Activated effector memory CD4-positive, alpha-beta T cell treated with Interleukin-2 at 50 U/mL for 16 hours (primary cell): ENCODE data around the gene PLA2G2F.
"Not testable (repeated sequence)": the region's sequence is repeated elsewhere in the genome, so short reads cannot be mapped to it uniquely, and the experiment has no call there.

ENCODE experiments used
- DNase-seq: peaks from one replicate; pipeline ENCODE4 v3.0.0-alpha.2; 2020

The PLA2G2F gene

DNA sequence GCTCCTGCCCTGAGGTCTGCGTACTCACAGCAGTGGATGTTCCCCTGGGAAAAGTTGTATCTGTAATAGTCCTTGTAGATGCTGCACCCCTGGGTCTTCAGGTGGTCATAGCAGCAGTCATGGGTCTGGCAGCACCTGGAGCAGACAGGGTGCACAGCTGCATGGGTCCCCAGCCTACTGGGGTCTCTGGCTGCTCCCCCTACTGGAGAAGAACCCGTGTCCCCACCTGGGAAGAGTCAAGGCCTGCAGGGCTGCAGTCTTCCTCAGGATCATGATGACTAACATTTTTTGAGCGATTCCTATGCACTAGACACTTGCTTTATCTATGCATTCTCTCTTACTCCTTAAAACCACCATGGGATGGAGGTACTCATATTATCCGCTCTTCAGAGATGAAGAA lies 23.6 kb upstream of the PLA2G2F start:
- no peak for DNase-seq

DNA sequence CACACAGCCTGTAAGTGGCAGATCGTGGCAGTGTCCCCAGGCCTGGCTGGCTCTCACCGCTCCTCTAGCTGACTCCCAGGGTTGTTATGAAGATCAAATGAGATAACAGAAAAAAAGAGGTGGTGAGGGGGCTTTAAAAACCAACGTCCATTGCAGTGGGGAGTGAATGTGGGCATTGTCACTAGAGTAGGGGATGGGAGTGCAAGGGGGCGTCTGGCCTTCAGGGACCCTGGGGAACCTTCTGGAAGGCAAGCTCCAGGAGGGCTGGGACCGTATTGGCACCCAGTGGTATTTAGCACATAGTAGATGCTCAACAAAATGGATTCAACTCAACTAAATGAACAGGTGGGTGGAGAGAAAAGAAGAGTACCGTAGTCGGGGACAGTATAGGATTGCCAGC lies 23.2 kb upstream of the PLA2G2F start:
- DNase-seq, result no peak

DNA sequence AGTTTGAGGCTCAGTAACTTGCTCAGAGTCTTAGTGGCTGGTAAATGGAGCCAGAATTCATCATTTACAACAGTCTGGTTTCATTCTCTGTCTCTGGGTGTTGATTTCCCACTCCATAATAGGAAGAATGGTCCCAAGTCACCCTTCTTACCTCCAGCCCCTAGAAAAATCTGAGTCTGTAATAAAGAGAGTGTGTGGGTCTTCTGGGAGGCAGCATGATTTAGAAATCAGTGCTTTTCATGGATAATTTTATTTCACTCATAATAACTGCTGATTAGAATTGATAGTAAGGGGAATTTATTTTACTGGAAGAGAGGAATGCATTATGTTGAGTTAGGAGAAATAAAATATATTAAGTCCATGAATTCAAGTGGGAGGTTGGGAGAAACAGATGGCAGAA lies 21.9 kb upstream of the PLA2G2F start:
- DNase-seq, result no peak

DNA sequence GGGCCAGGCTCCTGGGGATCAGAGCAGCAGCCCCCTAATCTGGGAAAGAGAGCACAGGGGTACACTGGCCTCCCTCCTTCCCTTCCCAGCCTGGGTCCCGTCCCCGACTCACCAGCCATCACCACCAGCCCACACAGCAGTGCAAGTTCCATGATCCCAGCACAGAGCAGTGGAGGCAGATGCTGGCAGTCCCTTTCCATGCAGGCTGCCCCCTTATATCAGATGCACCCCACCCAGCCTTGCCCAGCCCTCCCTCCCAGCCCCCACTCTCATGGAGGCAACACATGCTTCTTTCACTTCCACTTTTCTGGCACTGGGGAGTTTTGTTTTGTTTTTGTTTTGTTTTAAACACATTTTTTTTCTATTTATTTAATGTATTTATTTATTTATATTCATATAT lies 19.8 kb upstream of the PLA2G2F start, which contains the start of gene PLA2G2D:
PLA2G2D (minus strand) TSS at position 190 of the 400 bp plus-strand sequence; CDS start at position 152, 38 bp downstream.
- no peak for DNase-seq

DNA sequence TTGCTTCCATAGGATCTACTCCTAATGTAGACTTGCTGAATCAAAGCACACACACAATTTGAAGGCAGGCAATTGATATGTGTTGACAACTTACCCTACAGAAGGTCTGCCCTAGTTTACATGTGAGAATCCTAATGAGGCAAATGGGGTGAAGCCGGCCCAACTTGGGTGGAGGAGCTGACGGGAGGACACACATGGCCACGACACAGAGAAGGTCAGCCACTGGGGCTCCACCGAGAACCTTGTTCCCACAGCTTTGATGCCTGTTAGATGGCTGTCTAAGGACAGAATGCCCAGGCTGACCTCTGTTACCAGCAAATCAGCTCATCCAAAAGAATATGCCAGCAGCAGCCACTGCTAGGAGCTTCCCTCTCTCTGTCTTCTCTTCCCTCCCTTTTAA lies 18.3 kb upstream of the PLA2G2F start:
- no peak for DNase-seq

DNA sequence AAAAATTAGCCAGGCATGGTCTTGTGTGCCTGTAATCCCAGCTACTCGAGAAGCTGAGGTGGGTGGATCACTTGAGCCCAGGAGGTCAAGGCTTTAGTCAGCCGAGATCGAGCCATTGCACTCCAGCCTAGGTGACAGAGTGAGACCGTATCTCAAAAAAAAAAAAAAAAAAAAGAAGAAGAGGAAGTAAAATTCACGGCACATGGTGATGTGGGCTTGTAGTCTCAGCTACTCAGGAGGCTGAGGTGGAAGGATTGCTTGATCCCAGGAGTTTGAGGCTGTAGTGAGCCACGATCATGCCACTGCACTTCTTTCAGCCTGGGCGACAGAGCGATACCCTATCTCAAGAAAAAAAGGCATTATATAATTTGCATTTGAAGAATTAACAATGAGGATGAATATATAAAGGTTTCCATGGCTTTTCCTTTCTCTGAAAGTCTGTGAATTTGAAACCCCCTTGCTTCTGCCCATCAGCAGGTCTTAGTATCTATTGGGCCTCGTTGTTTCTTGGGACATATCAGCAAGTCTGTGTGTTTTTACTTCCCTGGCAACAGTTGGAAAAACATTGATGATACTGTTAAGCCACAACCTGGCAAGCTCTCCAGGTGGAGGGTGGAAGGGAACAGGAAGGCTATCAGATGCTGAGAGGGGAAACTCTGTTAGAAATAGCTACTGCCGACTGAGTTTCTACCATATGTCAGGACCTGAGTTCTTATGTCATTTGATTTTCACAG lies 15.2 kb upstream of the PLA2G2F start:
- no peak for DNase-seq

DNA sequence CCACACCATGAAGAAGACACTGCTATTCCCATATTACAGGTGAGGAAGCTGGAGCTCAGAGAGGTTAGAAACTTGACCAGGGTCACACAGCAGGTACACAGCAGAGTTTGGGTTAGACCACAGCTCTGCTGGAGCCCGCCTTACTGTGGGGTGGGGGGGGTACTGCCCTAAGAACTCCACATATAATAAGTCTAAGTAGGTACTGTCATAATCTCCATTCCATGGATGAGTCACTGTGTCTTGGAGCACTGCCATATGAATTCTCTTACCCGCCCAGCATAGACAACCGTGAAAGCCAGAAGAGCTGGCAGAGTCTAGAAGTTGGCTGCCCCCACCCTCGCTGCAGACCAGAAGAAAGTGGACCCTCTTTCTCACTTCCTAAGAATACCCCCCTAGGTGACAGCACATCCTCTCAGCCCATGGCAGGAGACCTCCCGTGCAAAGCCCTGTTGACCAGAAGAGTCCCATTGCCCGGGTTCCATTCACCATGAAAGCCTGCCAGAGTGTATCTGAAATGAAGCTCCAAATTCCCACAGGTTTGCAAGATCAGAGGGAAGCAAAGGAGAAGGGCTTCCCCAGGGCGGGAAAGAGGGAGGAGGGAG lies 14.6 kb upstream of the PLA2G2F start:
- DNase-seq, result no peak

DNA sequence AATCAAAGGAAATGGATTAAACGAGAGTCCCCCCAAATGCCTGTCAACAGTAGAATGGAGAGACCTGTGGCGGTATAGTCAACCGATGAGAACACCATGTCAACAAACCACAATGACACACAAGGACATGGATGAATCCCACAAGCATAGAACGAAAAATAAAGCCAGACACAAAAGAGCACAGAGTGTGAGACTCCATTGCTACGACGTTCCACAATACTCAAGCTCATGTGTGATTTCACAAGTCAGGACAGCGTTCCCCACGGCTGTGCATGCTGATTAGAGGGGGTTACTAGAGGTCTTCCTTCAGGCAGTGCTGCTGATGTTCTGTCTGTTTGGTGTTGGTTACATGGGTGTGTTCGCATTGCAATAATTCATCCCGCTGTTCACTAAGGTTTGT lies 14.0 kb upstream of the PLA2G2F start:
- no peak for DNase-seq

DNA sequence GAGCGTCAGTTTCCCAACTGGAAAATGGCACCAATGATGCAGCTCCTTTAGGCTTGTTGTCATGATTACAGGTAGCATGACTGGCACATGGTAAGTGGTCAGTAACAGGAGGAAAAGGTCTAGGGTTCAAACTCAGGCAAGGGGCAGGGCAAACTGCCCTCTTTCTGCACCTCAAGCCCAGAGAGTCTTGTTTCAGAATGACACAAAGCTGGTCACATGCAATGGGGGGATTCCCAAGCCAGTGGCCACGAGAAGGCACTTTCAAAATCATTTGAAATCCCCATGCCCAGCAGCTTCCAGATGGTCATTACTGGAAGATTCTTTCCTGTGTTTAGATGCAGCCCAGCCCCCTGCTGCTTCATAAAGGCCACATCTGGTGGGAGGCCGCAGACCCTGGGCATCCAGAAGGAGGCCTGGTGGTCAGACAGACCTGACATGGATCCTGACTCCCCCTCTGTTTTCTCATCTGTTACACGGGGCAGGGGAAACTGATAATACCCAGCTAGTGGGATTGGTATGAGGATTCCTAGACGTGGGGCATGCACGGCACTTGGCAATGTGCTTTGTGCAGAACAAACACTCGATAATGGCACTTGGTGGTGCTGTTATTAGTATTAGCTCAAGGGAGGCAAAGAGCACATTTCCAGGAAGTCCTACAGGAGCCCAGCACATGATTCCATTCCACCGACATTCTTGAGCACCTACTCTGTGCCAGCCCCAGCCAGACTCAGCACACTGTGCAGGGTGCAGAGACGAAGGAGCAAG lies 12.9 kb upstream of the PLA2G2F start:
- no peak for DNase-seq

DNA sequence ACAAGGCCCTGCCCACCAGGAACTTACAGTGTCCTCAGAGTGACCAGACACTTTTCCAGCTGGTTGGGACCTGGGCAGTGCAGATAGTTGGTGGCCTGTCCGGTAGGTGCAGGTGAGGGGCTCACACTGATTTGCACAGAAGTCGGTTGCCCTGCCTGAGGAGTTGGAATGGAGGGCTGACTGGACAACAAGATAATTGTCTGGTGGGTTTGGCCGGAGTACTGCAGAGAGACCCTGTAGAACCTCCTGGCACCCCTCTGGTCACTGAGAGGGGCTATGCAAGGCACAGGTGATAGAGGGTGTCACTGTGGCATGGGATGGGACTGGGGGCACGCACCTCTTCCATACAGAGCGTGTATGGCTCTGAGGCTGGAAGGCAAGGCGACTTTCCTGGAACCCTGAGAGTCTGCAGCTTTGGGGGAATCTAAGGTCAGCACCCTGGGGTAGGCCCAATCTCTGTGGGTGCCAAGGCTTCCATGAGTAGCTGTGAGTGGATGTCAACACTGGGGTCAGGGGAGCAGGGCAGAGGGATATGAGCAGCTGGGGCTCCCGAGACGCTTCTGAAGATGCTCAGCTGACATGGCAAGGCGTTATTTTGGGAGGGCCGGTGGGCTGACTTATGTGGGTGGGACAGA lies 12.2 kb upstream of the PLA2G2F start:
- no peak for DNase-seq

DNA sequence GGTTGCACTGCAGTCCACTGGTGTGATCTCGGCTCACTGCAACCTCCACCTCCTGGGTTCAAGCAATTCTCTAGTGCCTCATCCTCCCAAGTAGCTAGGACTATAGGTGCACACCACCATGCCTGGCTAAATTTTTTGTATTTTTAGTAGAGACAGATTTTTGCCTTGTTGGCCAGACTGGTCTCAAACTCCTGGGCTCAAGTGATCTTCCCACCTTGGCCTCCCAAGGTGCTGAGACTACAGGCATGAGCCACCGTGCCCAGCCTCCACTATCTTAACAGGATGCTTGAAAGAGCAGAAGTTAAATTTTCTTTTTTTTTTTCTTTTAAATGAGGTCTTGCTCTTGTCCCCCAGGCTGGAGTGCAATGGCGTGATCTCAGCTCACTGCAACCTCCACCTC lies 8.6 kb upstream of the PLA2G2F start:
- DNase-seq, result not testable (repeated sequence)

DNA sequence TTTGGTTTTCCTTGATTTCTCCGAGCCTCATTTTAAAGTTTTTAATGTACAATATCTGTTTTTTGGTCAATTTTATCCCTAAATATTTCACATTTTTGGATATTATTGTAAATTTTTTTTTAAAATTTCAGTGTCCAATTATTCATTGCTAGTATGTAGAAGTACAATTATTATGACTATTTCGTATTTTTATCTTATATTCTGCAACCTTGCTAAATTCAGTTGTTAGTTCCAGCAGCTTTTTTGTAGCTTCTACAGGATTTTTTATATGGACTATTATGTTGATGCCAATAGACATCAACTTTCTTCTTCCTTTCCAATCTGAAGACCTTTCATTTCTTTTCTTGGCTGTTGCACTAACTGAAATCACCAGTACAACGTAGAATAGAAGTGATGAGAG lies 4.1 kb upstream of the PLA2G2F start:
- no peak for DNase-seq

DNA sequence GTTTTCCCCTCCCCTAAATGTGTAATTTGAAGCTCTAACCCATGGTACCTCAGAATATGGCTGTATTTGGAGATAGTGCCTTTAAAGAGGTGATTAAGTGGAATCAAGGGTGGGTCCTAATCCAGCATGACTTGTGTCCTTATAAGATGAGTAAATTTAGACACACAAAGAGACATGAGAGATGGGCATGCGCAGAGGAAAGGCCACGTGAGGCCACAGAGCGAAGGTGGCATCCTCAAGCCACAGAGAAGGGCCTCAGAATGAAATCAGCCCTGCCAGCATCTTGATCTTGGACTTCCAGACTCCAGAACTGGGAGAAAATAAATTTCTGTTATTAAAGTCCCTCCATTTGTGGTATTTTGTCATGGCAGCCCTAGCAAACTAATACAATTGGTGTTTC lies 2.9 kb upstream of the PLA2G2F start:
- DNase-seq, result no peak

DNA sequence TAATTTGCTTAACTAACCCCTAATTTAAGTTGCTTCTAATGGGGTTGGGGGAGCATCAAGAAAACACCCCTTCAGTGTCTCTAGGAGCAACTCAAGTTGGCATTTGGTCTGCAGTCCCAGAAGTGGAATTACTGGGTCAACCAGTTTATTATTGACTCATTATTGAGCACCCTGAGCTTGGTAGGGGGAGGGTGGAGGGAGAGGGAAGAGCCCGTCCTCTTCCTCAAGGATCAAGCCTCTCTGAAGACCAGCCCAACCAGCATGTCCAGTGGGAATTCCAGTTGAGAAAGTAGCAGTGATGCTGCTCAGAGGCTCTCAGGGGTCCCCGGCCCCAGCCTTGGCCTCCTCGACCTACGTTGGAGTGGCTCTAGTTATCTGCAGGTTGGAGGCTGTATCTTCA lies 2.1 kb upstream of the PLA2G2F start:
- DNase-seq, result no peak

DNA sequence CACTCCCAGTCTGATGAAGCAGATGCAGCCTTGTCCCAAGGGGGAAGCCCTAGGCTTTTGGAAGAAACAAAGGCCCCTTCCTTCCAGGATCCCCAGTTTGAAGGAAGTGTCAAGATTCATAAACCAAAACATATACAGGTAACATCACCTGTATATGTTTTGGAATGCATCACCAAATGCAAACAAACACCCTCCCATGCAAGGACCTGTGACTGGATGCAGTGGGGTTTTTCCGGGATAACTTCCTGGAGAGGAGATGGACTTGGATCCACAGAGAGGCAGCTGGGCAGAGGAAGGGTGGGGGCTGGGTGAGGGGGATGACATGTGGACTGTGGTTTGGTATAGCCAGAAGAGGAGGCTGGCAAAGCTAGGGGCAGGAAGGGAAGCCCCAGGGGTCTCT lies 1.5 kb upstream of the PLA2G2F start:
- no peak for DNase-seq

DNA sequence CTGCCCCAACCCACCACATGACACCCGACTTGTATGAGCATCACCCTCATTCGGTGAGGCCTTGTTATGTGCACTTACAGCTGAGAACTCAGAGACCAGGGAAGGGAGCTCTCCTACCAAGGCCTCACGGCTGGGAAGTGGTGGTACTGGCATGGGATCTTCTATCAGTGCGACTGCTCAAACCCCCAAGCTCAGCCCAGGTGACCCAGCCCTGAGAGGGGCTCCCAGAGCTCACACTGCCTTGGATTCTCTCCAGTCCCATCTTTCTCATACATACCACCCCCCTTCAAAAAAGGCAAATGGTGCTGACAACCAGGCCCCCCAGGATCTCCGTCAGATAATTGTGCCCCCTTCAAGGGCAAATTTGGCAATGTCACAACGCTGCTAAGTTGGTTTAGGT lies 777 bp upstream of the PLA2G2F start:
- no peak for DNase-seq

DNA sequence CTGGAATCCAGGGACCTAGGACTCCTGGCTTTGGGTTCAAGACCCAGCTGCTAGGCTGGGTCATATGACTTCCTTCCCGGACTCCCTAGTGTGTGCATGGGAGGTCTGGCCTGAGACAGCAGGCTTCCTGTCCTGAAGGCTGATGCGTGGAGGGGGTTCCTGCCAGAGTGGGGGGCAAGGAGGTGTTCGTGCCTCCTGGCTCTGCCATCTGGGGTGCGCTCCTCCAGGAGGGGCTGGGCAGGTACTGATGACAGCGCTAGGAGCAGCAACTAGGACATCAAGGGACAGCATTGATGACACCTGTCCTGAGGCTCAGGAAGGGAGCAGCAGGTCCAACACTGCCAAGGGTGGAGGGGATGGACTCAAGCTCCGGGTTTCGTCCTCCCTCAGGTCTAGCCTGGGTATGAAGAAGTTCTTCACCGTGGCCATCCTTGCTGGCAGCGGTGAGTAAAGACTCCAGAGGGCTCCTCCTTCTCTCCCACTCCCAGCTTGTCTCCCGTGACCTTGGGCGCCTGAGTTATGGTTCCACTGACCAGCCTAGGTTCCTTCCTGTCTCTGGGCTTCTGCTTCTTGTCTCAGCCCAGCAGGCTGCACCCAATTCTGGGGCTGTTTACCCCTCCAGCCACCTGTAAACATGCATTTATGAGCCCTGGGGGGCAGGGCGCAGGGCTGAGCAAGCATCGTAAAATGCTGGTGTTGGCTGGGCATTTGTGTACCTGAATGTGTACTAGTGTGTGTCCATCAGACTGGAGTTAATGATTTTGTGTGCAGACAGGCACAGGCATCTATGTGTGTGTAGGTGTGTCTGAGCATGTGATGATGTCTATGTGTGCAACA lies 871 bp downstream of the PLA2G2F start:
- no peak for DNase-seq

DNA sequence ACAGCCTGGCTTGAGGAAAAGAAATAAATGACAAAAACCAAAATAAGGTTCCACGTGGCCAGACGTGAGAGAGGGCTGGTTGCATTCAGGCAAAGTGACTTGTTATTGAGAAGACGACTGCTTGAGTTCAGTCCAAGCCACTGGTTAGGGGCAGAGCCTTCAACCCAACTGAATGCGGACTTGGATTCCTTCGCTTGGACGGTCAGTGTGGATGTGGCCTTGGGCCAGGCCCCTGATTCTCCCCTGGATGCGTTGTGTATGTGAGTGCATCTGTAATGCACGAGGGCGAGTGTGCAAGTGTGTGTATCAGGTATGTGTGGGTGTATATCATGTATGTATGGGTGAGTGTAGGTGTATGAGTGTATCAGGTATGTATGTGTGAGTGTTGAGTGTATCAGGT lies 1.9 kb downstream of the PLA2G2F start:
- DNase-seq, result no peak

DNA sequence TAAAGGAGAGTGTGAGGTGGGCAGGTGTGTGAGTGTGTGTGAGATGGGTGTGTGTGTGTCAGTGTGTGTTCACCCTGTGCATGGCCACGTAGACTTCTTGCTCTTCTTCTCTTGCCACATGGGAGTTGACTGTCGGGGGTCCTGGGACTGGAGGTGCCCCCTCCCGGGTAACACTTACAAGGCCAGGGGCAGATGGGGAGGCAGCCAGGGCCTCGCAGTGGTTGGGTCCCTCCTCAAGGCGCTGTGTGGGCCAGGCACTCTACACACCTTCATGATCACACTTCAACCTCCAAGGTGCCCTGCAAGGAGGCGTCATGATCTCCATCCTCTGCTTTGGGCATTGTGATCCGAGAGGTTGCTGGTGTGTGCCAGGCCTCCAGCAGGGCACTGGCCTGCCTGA lies 2.3 kb downstream of the PLA2G2F start:
- DNase-seq, result no peak

DNA sequence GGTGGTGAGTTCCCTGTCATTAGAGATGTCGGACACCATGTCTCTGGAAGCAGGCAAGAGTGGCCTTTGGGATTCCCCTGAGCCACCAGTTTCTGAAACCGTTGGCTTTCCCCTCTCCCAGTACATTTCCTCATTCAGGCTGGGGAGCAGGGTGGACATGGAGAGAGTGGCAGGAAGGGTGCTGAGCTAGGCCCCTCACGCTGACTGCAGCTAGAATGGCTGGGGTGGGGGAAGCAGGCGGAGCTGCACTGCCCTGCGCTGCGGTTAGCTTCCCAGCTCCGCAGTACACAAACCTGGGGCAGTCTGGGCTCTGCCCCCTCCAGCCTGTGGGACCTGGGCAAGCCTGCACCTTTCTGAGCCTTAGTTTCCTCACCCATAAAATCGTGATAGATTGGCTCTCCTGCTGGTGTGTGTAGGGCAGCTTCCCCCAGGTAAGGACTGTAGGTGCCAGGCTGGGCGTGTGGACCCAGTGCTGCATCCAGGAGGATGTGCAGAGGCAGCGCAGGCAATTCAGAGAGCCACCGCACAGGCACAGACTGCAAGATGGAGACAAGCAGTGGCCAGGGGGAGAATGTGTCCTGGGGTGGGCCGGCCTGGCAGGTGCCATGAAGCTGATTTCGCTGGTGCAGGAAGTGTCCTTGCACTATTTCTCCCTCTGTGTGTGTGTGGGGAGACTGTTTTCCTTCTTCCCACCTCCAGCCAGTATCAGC lies 3.0 kb downstream of the PLA2G2F start:
- DNase-seq, result no peak

DNA sequence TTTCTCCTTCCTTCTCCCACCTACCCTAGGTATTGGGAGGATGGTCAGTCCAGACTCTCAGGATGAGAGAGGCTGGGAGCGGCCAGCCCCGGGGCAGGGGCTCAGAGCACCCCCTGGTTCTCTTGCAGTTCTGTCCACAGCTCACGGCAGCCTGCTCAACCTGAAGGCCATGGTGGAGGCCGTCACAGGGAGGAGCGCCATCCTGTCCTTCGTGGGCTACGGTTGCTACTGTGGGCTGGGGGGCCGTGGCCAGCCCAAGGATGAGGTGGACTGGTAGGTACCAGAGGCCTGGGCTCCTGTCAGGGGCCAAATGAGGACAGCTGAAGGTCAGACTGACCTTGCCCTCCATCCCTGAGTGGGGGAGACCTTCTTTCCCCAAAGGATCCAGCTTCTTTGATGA lies 4.2 kb downstream of the PLA2G2F start:
- no peak for DNase-seq
